ENCODE results near the gene ZG16B. TPM values are rescaled to one million over a fixed set of nuclear protein-coding genes. Genes with fewer than 3 reads are reported as not detected.
A peak's percentile ranks its signal among the peaks of the same experiment; 100 is the strongest.

Gene ZG16B
- total RNA-seq, 4 donors from 2014 or later: 0.34 to 38.5 (median 0.44) TPM; not detected in 1

- no peak for DNase-seq
- H3K27ac ChIP-seq: no peak overlapping the region
- H3K9me3 ChIP-seq: peaks cover 0 to 6% (median 5%) of the 10 kb centered on the region in 3 donors
- 84 to 92% methylated on average over 9 to 10 of the region's 18 CpGs for WGBS, 2 donors
- peaks cover 0 to 73% (median 0%) of the 10 kb centered on the region in 4 donors for H3K27me3 ChIP-seq
- TF ChIP-seq, protein P1, sequence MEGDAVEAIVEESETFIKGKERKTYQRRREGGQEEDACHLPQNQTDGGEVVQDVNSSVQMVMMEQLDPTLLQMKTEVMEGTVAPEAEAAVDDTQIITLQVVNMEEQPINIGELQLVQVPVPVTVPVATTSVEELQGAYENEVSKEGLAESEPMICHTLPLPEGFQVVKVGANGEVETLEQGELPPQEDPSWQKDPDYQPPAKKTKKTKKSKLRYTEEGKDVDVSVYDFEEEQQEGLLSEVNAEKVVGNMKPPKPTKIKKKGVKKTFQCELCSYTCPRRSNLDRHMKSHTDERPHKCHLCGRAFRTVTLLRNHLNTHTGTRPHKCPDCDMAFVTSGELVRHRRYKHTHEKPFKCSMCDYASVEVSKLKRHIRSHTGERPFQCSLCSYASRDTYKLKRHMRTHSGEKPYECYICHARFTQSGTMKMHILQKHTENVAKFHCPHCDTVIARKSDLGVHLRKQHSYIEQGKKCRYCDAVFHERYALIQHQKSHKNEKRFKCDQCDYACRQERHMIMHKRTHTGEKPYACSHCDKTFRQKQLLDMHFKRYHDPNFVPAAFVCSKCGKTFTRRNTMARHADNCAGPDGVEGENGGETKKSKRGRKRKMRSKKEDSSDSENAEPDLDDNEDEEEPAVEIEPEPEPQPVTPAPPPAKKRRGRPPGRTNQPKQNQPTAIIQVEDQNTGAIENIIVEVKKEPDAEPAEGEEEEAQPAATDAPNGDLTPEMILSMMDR (IDR thresholded peaks at IDR 0.05): no peak
- no peak for TF ChIP-seq POLR2A (IDR thresholded peaks at IDR 0.05)
- peaks cover 6 to 34% (median 11%) of the 10 kb centered on the region in 3 donors for H3K4me1 ChIP-seq
- intact Hi-C loops (cut with DNase I): no loop called here
- no peak overlapping the region for H3K4me3 ChIP-seq
- peaks cover 0 to 36% (median 0%) of the 10 kb centered on the region in 3 donors for H3K36me3 ChIP-seq
Observed at GRCh38 chr16:2853531-2854073, 23.5 kb downstream of the ZG16B start.

GRCh38 chr16:2854700-2855309, 24.7 kb downstream of the ZG16B start:
- Histone ChIP-seq H3K9me3 (peaks cover 0 to 6% (median 5%) of the 10 kb centered on the region in 3 donors), H3K27ac (no peak overlapping the region), H3K4me3 (no peak overlapping the region), H3K36me3 (peaks cover 0 to 36% (median 0%) of the 10 kb centered on the region in 3 donors), H3K4me1 (peaks cover 9 to 41% (median 11%) of the 10 kb centered on the region in 3 donors), H3K27me3 (peaks cover 0 to 71% (median 0%) of the 10 kb centered on the region in 4 donors)
- 60 to 64% methylated on average over 4 of the region's 5 CpGs for WGBS, 2 donors
- intact Hi-C loops (cut with DNase I): no loop called here
- TF ChIP-seq POLR2A (IDR thresholded peaks at IDR 0.05): no peak
- TF ChIP-seq, protein P1 (IDR thresholded peaks at IDR 0.05): peak in 5 of 6 experiments; percentile 9 to 68 (median 37)
- no peak for DNase-seq

- Histone ChIP-seq H3K4me1 (peaks cover 9 to 41% (median 11%) of the 10 kb centered on the region in 3 donors), H3K4me3 (peak overlapping the region; percentile 25 to 67 (median 50)), H3K9me3 (peaks cover 0 to 9% (median 5%) of the 10 kb centered on the region in 3 donors), H3K36me3 (peaks cover 0 to 36% (median 0%) of the 10 kb centered on the region in 3 donors), H3K27ac (peak overlapping the region; percentile 85 to 91 (median 88)), H3K27me3 (peaks cover 0 to 71% (median 0%) of the 10 kb centered on the region in 4 donors)
- TF ChIP-seq, protein P1 (IDR thresholded peaks at IDR 0.05): no peak
- TF ChIP-seq POLR2A (IDR thresholded peaks at IDR 0.05): no peak
- DNase-seq: no peak
- intact Hi-C loops (cut with DNase I): no loop called here
- no CpG with 5 or more reads among the region's 6 CpGs for WGBS, 2 donors
Observed at GRCh38 chr16:2855536-2855935, 25.4 kb downstream of the ZG16B start.

DNA sequence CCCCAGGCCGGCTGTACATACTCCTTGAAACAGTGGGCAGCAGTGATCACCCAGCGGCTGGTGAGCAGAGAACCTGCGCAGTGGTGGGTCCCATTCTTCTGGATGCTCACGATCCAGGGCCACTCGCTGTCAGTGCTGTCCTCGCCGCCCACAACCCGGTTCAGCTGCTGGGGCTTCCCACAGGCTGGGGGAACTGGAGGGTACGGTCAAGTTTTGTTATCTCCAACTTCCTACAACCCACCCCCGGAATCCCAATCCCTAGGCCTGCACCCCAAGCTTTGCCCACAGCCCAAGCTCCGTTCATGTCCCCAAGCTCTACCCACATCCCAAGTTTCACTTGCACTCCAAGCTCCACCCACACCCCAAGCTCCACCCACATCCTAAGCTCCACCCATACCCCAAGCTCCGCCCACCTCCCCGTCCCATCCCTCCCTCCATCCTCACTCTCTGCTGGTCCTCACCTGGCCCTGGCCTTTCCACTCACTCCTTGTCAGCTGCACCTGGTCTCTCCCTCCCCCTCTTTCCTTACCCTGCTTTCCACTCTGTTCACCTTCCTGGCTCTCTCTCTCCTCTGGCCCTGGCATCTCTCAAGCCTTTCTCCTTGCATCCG, 26.1 kb downstream of the ZG16B start:
- H3K9me3 ChIP-seq: peaks cover 0 to 15% (median 5%) of the 10 kb centered on the region in 3 donors
- TF ChIP-seq, protein P1 (IDR thresholded peaks at IDR 0.05): no peak
- TF ChIP-seq POLR2A (IDR thresholded peaks at IDR 0.05): no peak
- peaks cover 0 to 71% (median 0%) of the 10 kb centered on the region in 4 donors for H3K27me3 ChIP-seq
- H3K4me3 ChIP-seq: peak overlapping the region; percentile 48 to 67 (median 54)
- peak overlapping the region; percentile 85 to 91 (median 88) for H3K27ac ChIP-seq
- H3K36me3 ChIP-seq: peaks cover 0 to 36% (median 0%) of the 10 kb centered on the region in 3 donors
- intact Hi-C loops (cut with DNase I): no loop called here
- H3K4me1 ChIP-seq: peaks cover 9 to 41% (median 11%) of the 10 kb centered on the region in 3 donors
- no peak for DNase-seq
- 81% methylated on average over 11 to 14 of the region's 14 CpGs for WGBS, 2 donors
